BLaER1 (cell line): ENCODE measurements around the gene ZCRB1.

ENCODE experiments used
- H3K27ac ChIP-seq: shearing (Covaris generic); formaldehyde crosslinking; 2 replicates; pipeline ENCODE4 v1.8.1; 2022
- H3K27me3 ChIP-seq: shearing (Covaris generic); formaldehyde crosslinking; 2 replicates; pipeline ENCODE4 v1.8.1; 2022
- H3K36me3 ChIP-seq: shearing (Covaris generic); formaldehyde crosslinking; 2 replicates; pipeline ENCODE4 v1.8.1; 2022
- H3K4me1 ChIP-seq: shearing (Covaris generic); formaldehyde crosslinking; 2 replicates; pipeline ENCODE4 v1.8.1; 2022
- H3K4me2 ChIP-seq: shearing (Covaris generic); formaldehyde crosslinking; 2 replicates; pipeline ENCODE4 v1.8.1; 2022
- H3K4me3 ChIP-seq: shearing (Covaris generic); formaldehyde crosslinking; 2 replicates; pipeline ENCODE4 v1.8.1; 2022
- H3K9ac ChIP-seq: shearing (Covaris generic); formaldehyde crosslinking; 2 replicates; pipeline ENCODE4 v1.8.1; 2022
- H3K9me3 ChIP-seq: shearing (Covaris generic); formaldehyde crosslinking; 2 replicates; pipeline ENCODE4 v1.8.1; 2022
- H4K20me1 ChIP-seq: shearing (Covaris generic); formaldehyde crosslinking; 2 replicates; pipeline ENCODE4 v1.8.1; 2022
- Cebpa-rat ChIP-seq: shearing (Covaris generic); IDR thresholded peaks from 2 replicates; pipeline ENCODE4 v1.8.1; 2022

Gene ZCRB1, protein sequence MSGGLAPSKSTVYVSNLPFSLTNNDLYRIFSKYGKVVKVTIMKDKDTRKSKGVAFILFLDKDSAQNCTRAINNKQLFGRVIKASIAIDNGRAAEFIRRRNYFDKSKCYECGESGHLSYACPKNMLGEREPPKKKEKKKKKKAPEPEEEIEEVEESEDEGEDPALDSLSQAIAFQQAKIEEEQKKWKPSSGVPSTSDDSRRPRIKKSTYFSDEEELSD

DNA sequence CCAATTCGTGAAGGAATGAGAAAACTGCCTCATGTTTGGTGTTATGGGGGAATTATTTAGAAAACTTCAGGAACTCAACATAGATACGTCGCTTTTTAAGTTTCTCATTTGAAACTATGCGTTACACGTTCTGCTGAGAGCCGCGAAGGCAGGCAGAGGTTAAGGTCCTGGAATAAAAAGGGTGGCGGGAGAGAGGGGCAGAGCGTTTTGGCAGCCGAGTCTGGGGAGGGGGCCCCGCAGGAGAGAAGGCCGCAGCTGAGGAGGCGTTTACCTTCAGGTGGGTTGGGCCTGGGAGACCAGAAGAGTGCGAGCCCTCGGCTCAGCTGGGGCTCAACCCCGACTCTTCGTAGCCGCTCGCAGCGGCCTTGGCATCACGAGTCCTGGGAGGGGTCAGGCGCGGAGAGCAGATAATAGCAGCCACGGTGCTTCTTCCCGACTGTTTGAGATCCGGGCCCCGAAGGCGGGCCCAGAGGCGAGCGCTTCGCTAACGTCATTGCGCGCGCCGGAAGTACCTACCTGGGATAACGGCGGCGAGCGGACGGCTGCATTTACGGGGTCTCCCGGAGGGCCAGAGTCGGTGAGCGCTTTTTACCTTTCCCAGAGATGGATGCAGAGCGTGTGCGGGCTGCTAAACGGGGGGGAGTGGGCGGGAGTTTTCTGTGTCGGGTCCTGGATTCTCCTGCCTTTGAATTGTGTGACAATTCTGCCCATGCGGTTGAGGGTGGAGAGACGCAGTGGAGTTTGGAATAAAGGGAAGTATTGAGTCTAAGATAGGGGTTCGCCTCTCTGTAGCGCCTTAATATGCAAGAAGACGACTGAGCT is at the start of gene ZCRB1, which contains the start of gene PPHLN1:
TSS of gene ZCRB1 (minus strand) at position 442 of the 822 bp plus-strand sequence. CDS start 1,992 bp downstream, outside the sequence.
TSS of gene PPHLN1 (plus strand) at position 515 of the 822 bp plus-strand sequence. CDS start 9,736 bp downstream, outside the sequence.
- Histone ChIP-seq H3K4me1 (peaks cover 33% of the 10 kb centered on the region), H3K9me3 (no peaks in the 10 kb centered on the region), H4K20me1 (peaks cover 44% of the 10 kb centered on the region), H3K27ac (peak within 1 kb of the TSS; percentile 85), H3K4me3 (peak within 1 kb of the TSS; percentile 85), H3K9ac (peak within 1 kb of the TSS; percentile 85), H3K36me3 (peaks cover 12% of the 10 kb centered on the region; the same call in 1 of the 2 replicates), H3K4me2 (peak within 1 kb of the TSS; percentile 94), H3K27me3 (no peaks in the 10 kb centered on the region)
- TF ChIP-seq Cebpa-rat: no peak

GRCh38 chr12:42373669-42374068 is 47.8 kb upstream of the ZCRB1 start:
- TF ChIP-seq Cebpa-rat: no peak
- H3K4me2 ChIP-seq: no peak overlapping the region
- no peak overlapping the region for H3K9ac ChIP-seq
- no peak overlapping the region for H3K4me3 ChIP-seq
- no peaks in the 10 kb centered on the region for H3K4me1 ChIP-seq
- peaks cover 40% of the 10 kb centered on the region for H3K36me3 ChIP-seq
- peaks cover 34% of the 10 kb centered on the region for H4K20me1 ChIP-seq
- no peaks in the 10 kb centered on the region for H3K27me3 ChIP-seq
- no peak overlapping the region for H3K27ac ChIP-seq
- H3K9me3 ChIP-seq: no peaks in the 10 kb centered on the region

- H3K27ac ChIP-seq: no peak overlapping the region
- peaks cover 34% of the 10 kb centered on the region for H3K36me3 ChIP-seq
- no peak overlapping the region for H3K4me2 ChIP-seq
- TF ChIP-seq Cebpa-rat: no peak
- no peak overlapping the region for H3K9ac ChIP-seq
- H3K4me3 ChIP-seq: no peak overlapping the region
- H3K9me3 ChIP-seq: no peaks in the 10 kb centered on the region
- H4K20me1 ChIP-seq: peaks cover 34% of the 10 kb centered on the region
- no peaks in the 10 kb centered on the region for H3K27me3 ChIP-seq
- no peaks in the 10 kb centered on the region for H3K4me1 ChIP-seq
These were observed 46.4 kb upstream of the ZCRB1 start for GRCh38 chr12:42372154-42372791.

GRCh38 chr12:42370013-42370412 is 44.1 kb upstream of the ZCRB1 start:
- Histone ChIP-seq H3K27me3 (no peaks in the 10 kb centered on the region), H3K4me3 (no peak overlapping the region), H4K20me1 (peaks cover 34% of the 10 kb centered on the region), H3K27ac (no peak overlapping the region), H3K9ac (no peak overlapping the region), H3K4me2 (no peak overlapping the region), H3K4me1 (no peaks in the 10 kb centered on the region), H3K36me3 (peaks cover 12% of the 10 kb centered on the region; the same call in 1 of the 2 replicates), H3K9me3 (no peaks in the 10 kb centered on the region)
- no peak for TF ChIP-seq Cebpa-rat

DNA sequence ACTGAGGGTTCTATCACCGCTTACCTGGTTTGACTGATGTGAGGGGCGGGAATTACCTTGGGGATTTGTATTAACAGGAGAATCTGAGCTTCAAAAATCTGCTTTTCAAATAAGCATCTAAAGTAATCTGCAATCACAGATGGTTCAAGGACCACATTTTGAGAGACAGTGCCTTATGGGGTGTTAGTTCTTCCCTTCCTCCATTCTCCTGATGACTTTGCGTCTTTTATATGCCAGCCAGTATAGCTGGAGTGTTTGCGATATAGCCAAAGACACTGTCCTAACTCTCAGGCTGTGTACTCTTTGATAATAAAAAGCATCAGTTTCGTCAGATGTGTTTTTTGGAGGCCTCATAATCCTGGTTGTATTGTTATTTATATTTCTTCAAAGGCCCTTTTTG is 39.6 kb upstream of the ZCRB1 start:
- no peak for TF ChIP-seq Cebpa-rat
- no peaks in the 10 kb centered on the region for H3K27me3 ChIP-seq
- peaks cover 5% of the 10 kb centered on the region for H3K4me1 ChIP-seq
- no peak overlapping the region for H3K9ac ChIP-seq
- H3K4me2 ChIP-seq: no peak overlapping the region
- no peak overlapping the region for H3K4me3 ChIP-seq
- H4K20me1 ChIP-seq: peaks cover 6% of the 10 kb centered on the region; the same call in 1 of the 2 replicates
- H3K36me3 ChIP-seq: peaks cover 27% of the 10 kb centered on the region
- H3K9me3 ChIP-seq: no peaks in the 10 kb centered on the region
- no peak overlapping the region for H3K27ac ChIP-seq

GRCh38 chr12:42364692-42365091 is 38.8 kb upstream of the ZCRB1 start:
- Histone ChIP-seq H3K27me3 (no peaks in the 10 kb centered on the region), H3K9me3 (no peaks in the 10 kb centered on the region), H3K36me3 (peaks cover 31% of the 10 kb centered on the region), H3K4me2 (no peak overlapping the region), H3K9ac (no peak overlapping the region), H3K27ac (no peak overlapping the region), H4K20me1 (peaks cover 6% of the 10 kb centered on the region; the same call in 1 of the 2 replicates), H3K4me3 (no peak overlapping the region), H3K4me1 (peaks cover 13% of the 10 kb centered on the region)
- TF ChIP-seq Cebpa-rat: no peak

- no peak overlapping the region for H3K4me3 ChIP-seq
- peaks cover 42% of the 10 kb centered on the region for H3K36me3 ChIP-seq
- H3K9me3 ChIP-seq: no peaks in the 10 kb centered on the region
- no peak overlapping the region for H3K9ac ChIP-seq
- H4K20me1 ChIP-seq: no peaks in the 10 kb centered on the region
- no peak for TF ChIP-seq Cebpa-rat
- H3K4me2 ChIP-seq: no peak overlapping the region
- H3K4me1 ChIP-seq: peaks cover 13% of the 10 kb centered on the region
- H3K27ac ChIP-seq: no peak overlapping the region
- no peaks in the 10 kb centered on the region for H3K27me3 ChIP-seq
These were observed 36.9 kb upstream of the ZCRB1 start for GRCh38 chr12:42362647-42363260.

GRCh38 chr12:42361909-42362646 is 36.2 kb upstream of the ZCRB1 start:
- H3K4me2 ChIP-seq: no peak overlapping the region
- H3K36me3 ChIP-seq: peaks cover 42% of the 10 kb centered on the region
- H3K9ac ChIP-seq: no peak overlapping the region
- H3K9me3 ChIP-seq: no peaks in the 10 kb centered on the region
- no peak overlapping the region for H3K27ac ChIP-seq
- peaks cover 13% of the 10 kb centered on the region for H3K4me1 ChIP-seq
- H3K4me3 ChIP-seq: no peak overlapping the region
- TF ChIP-seq Cebpa-rat: no peak
- no peaks in the 10 kb centered on the region for H4K20me1 ChIP-seq
- no peaks in the 10 kb centered on the region for H3K27me3 ChIP-seq
